ENCODE measurements around the gene TOMM22.

DNA sequence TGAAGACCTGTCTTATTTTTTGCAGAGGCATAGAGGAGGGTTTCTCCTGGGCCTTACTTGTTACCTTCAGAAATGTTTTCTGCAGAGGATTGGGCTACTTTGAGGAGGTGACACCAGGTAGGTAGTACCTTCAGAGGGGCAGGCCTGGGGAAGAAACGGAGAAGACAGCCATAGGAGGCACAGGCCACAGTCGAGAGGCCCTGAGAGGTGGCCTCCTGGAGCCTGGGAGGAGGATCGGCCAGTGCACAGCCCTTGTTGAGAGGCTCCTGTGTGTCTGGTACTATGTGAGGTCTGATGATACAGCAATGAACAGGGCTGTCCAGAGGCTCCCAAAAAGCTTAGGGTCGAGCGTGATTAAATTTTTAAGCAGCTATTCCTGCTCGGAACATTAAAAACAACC lies 35.5 kb downstream of the TOMM22 start:
- TF ChIP-seq, protein P1, sequence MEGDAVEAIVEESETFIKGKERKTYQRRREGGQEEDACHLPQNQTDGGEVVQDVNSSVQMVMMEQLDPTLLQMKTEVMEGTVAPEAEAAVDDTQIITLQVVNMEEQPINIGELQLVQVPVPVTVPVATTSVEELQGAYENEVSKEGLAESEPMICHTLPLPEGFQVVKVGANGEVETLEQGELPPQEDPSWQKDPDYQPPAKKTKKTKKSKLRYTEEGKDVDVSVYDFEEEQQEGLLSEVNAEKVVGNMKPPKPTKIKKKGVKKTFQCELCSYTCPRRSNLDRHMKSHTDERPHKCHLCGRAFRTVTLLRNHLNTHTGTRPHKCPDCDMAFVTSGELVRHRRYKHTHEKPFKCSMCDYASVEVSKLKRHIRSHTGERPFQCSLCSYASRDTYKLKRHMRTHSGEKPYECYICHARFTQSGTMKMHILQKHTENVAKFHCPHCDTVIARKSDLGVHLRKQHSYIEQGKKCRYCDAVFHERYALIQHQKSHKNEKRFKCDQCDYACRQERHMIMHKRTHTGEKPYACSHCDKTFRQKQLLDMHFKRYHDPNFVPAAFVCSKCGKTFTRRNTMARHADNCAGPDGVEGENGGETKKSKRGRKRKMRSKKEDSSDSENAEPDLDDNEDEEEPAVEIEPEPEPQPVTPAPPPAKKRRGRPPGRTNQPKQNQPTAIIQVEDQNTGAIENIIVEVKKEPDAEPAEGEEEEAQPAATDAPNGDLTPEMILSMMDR (IDR thresholded peaks at IDR 0.05), result no peak
- TF ChIP-seq POLR2A (IDR thresholded peaks at IDR 0.05), result no peak
